Lower lobe of right lung (tissue), 2 donors: ENCODE data around the gene RNFT2. TPM values are rescaled to one million over a fixed set of nuclear protein-coding genes. Genes with fewer than 3 reads are reported as not detected.

Experiments
- ATAC-seq, 2 donors: fragments of 200-7000 bp; cut with Tn5 transposase; one replicate each; pipeline ENCODE4 v1.9.1; 2020 to 2022; ENCODE audit warnings: mild to moderate bottlenecking in 2 of 2, moderate library complexity in 2 of 2
- DNase-seq: peaks from one replicate; pipeline ENCODE4 v3.0.0-alpha.2; 2020
- H3K27ac ChIP-seq: fragments of 200-600 bp; one replicate; pipeline ENCODE4 v1.8.0; 2022
- H3K27me3 ChIP-seq: fragments of 200-600 bp; one replicate; pipeline ENCODE4 v1.8.0; 2022; ENCODE audit warnings: low read depth
- H3K36me3 ChIP-seq: fragments of 200-600 bp; one replicate; pipeline ENCODE4 v1.8.0; 2022; ENCODE audit warnings: mild to moderate bottlenecking
- H3K4me1 ChIP-seq: fragments of 200-600 bp; one replicate; pipeline ENCODE4 v1.8.0; 2022
- H3K4me3 ChIP-seq: fragments of 200-600 bp; one replicate; pipeline ENCODE4 v1.8.0; 2022; ENCODE audit warnings: mild to moderate bottlenecking
- H3K9me3 ChIP-seq: fragments of 200-600 bp; one replicate; pipeline ENCODE4 v1.8.0; 2022
- intact Hi-C: fragments of 100-400 bp; cut with DNase I; formaldehyde crosslinking; loops from one replicate; pipeline ENCODE4 v1.11.0; 2022
- total RNA-seq: library from RNA; stranded (reverse); fragmentation: NEBNext Ultra II Directional; extraction: Animal tissue kit (Norgen Biotek cat#: 25700); gene quantifications from one replicate; pipeline ENCODE4 v1.2.1, GENCODE V29; 2021
- TF ChIP-seq, protein P1 (sequence below): fragments of 200-600 bp; IDR thresholded peaks from one replicate; pipeline ENCODE4 v1.8.0; 2022; ENCODE audit warnings: antibody characterized with exemption, mild to moderate bottlenecking
- donor health status: DM: no; HTN: yes; CAD: no; lungs with severe emphysema.

Gene RNFT2
- total RNA-seq, 1 donor from 2014 or later, result 3.3 TPM

DNA sequence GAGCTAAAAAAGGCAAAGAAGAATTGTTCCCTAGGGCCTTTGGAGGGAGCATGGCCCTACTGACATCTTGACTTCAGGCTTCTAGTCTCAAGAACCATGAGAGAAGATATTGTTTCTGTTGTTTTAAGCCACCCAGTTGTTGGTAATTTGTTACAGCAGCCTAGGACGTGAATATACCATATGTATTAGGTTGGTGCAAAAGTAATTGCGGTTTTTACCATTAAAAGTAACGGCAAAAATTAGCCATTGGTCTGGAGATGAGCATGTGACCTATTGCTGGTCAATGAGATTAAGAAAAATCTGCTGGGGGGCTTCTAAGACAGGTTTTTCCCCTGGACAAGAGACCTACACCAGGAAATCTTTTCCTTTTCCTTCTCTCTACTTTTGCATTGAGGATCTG is 152.9 kb downstream of the RNFT2 start:
- TF ChIP-seq, protein P1, sequence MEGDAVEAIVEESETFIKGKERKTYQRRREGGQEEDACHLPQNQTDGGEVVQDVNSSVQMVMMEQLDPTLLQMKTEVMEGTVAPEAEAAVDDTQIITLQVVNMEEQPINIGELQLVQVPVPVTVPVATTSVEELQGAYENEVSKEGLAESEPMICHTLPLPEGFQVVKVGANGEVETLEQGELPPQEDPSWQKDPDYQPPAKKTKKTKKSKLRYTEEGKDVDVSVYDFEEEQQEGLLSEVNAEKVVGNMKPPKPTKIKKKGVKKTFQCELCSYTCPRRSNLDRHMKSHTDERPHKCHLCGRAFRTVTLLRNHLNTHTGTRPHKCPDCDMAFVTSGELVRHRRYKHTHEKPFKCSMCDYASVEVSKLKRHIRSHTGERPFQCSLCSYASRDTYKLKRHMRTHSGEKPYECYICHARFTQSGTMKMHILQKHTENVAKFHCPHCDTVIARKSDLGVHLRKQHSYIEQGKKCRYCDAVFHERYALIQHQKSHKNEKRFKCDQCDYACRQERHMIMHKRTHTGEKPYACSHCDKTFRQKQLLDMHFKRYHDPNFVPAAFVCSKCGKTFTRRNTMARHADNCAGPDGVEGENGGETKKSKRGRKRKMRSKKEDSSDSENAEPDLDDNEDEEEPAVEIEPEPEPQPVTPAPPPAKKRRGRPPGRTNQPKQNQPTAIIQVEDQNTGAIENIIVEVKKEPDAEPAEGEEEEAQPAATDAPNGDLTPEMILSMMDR, result no peak
- no peaks in the 10 kb centered on the region for H3K4me1 ChIP-seq
- ATAC-seq, result no peak

DNA sequence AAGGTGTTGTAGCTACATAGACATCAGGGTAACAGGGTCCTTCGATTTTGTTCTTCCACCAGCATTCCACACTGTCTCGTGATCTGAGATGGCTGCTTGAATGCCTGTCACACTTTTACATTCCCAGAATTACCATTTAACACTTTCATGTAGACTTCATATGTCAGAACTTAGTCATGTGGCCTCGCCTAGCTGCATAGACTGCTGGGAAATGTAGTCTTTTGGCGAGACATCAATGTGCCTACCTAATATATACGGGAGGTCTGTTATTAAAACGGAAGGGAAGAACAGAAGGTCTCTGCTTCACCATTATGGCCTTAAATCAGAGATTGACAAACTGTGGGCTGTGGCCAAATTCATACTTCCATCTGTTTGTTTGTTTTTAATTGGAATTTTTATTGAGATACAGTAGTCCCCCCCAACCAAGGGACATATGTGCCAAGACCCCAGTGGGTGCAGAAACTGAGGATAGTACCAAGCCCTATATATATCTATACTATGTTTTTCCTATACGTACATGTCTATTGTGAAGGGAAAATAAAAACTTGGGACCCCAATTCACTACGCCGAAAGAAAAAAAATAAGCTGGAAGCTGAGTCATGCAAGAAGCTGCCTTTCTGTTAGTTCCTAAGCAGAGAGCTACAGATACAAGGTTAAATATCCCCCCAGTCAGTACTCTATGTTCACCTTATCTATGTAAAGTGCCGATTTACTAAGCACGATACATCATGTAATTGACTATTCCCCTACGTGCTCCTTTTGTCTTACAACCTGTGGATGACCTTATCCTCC is 154.4 kb downstream of the RNFT2 start:
- Histone ChIP-seq H3K4me1 (no peaks in the 10 kb centered on the region), H3K27me3 (peaks cover 6% of the 10 kb centered on the region), H3K36me3 (no peaks in the 10 kb centered on the region), H3K27ac (no peak overlapping the region), H3K4me3 (no peak overlapping the region), H3K9me3 (no peaks in the 10 kb centered on the region)
- intact Hi-C loops, result no loop called here
- ATAC-seq (no peak), DNase-seq (no peak)
- TF ChIP-seq, protein P1, result no peak

More for the DNA sequence above, 152.9 kb downstream of the RNFT2 start:
- no peak overlapping the region for H3K27ac ChIP-seq
- intact Hi-C loops, result no loop called here
- H3K36me3 ChIP-seq, result no peaks in the 10 kb centered on the region
- H3K9me3 ChIP-seq, result no peaks in the 10 kb centered on the region
- H3K27me3 ChIP-seq, result peaks cover 3% of the 10 kb centered on the region
- no peak overlapping the region for H3K4me3 ChIP-seq
- no peak for DNase-seq

DNA sequence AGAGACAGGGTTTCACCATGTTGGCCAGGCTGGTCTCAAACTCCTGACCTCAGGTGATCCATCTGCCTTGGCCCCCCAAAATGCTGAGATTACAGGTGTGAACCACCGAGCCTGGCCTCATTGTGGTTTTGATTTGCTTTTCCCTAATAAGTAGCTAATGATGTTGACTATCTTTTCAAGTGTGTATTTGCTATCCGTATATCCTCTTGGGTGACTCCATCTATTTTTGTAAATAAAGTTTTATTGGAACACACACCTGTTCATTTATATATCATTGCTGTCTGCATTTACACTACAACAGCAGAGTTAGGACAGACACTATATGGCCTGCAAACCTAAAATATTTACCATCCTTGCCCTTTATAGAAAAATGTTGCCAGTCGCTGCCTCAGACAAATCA is 156.8 kb downstream of the RNFT2 start:
- ATAC-seq (no peak), DNase-seq (no peak)
- intact Hi-C loops, result no loop called here
- H3K4me1 ChIP-seq, result no peaks in the 10 kb centered on the region
- TF ChIP-seq, protein P1, result no peak
- H3K27ac ChIP-seq, result no peak overlapping the region
- no peaks in the 10 kb centered on the region for H3K9me3 ChIP-seq
- H3K36me3 ChIP-seq, result no peaks in the 10 kb centered on the region
- peaks cover 10% of the 10 kb centered on the region for H3K27me3 ChIP-seq
- H3K4me3 ChIP-seq, result no peak overlapping the region

DNA sequence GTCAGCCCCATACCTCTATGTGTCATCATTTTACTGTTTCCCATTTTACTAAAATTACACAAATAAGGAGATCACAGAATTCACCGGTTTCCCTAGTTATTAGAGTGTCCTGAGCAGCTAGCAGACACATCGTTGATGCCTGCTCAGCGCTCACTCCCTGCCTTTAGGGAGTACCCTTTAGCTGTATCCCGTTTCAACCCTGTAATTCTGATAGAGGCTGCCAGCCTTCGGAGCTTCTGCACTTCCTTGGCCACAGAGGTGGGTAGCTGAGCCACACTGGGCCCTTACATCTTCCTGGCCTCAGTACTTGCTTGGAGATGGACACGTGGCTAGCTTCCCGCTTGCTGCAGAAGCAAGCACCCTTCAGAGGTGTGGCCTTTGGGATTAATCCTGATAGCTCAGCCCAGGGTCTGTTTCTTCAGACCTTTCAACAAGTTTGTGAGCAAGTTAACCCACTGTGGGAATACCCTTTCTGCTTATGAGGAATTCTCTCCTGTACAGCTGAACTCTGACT is 158.4 kb downstream of the RNFT2 start:
- no peak overlapping the region for H3K4me3 ChIP-seq
- no peaks in the 10 kb centered on the region for H3K9me3 ChIP-seq
- no peaks in the 10 kb centered on the region for H3K36me3 ChIP-seq
- H3K27ac ChIP-seq, result no peak overlapping the region
- H3K4me1 ChIP-seq, result no peaks in the 10 kb centered on the region
- ATAC-seq, result no peak
- H3K27me3 ChIP-seq, result peaks cover 16% of the 10 kb centered on the region
- intact Hi-C loops, result no loop called here
- no peak for DNase-seq
- TF ChIP-seq, protein P1, result no peak

DNA sequence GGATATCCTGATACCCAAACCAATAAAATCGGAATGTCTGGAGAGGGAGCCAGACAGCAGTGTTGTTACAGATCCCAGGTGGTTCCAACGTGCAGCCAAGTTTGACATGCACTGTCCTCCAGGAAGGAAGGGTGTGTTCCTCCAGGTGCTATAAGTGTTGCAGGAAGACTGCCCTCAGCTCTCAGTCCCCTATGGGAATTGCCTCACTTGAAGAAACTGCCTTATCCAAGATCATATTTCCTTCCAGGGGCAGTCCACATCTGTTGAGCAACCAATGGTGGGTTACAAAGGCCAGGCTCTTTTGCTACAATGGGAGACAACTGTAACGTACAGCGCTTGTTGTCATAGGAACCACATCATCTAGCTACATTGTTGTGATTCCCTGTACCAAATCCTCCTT is 159.4 kb downstream of the RNFT2 start:
- no peaks in the 10 kb centered on the region for H3K36me3 ChIP-seq
- ATAC-seq, result no peak
- H3K4me3 ChIP-seq, result no peak overlapping the region
- H3K27me3 ChIP-seq, result peaks cover 21% of the 10 kb centered on the region
- DNase-seq, result no peak
- intact Hi-C loops, result no loop called here
- TF ChIP-seq, protein P1, result no peak
- H3K9me3 ChIP-seq, result no peaks in the 10 kb centered on the region
- no peak overlapping the region for H3K27ac ChIP-seq
- no peaks in the 10 kb centered on the region for H3K4me1 ChIP-seq
